HG03039 (cell line): Measurements from ENCODE around the gene TCP11L2.
"Not testable (repeated sequence)": the region's sequence is repeated elsewhere in the genome, so short reads cannot be mapped to it uniquely, and the experiment has no call there.

Source experiments
- ATAC-seq: cut with Tn5 transposase; IDR thresholded peaks from one replicate; pipeline ENCODE4 v1.9.1; 2021; ENCODE audit warnings: mild to moderate bottlenecking, moderate library complexity; ENCODE audit not compliant: unreplicated experiment

The TCP11L2 gene

DNA sequence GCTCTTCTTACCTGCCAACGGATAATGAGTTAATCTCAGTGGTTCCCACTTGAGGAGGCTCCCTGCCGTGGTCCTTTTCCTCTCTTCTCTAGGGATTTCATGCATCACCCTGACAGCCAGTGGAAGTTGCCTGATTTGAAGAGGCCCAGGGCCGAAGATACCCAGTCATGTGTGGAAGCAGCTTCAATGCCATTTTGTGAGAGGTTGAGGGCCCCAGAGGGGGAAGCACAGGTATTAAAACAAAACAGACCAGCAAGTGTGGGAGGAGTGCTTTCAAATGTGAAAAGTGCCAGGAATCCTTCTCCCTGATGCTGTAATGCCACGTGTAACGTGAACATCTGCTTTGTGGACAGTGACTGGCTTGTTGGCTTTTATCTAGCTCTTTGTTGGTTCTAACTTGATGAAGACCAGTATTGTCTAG is 1.5 kb downstream of the TCP11L2 start:
- ATAC-seq, result no peak

DNA sequence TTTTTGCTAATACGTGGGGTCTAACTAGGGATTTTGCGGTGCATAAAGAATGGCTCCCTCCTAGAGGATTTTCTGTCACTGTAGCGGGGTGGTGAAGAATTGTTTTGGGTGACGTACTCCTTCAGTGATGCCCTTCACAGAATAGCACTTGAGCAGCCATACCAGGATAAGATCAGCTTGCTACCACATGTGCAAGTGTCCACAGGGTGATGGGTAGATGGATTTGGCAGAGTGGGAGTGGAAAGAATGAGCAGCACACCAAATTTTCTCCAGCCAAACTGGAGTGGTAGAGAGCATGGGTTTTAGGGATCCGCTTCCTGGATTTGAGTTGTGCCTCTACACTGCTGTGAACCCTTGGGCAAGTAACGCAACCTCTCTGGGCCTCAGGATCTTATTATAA is 2.3 kb downstream of the TCP11L2 start:
- no peak for ATAC-seq

DNA sequence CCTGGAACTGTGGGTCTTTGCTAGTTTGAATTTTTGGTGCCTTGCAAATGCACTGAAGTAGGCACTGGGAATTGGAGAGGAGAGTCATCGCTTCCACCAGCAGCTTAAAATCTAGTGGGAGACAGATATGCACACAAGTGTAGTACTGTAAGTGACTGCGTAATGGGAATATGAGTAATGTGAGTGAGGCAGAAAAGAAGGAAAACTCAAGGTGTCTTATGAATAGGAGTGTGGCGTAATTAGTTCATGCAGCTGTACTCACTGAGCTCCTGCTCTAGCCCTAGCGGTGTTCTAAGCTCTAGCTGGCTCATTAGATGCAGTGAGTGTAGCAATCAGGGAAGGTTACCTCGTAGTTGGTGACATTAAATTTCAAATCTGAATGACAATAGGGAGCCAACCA is 2.8 kb downstream of the TCP11L2 start:
- no peak for ATAC-seq

DNA sequence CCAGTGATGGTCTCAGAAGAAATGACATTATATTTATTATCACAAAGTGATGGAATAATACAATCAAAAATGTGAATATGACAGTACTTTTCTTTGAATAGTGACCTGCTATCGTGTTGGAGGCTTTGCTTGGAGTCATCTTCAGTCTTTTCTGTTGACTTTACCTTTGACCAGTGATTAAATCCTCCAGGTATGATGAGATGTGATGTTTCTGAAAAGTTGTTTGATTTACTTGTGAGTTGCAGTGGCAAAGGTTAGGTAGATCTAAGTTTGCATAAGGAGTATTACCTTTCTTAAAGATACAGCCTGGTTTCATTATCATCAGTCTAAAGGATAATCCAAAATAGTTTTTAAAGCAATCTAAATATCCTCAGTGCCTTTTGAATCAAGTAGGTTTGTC is 4.6 kb downstream of the TCP11L2 start:
- no peak for ATAC-seq

- no peak for ATAC-seq
These were observed 5.6 kb downstream of the TCP11L2 start for GRCh38 chr12:106308121-106308520.

DNA sequence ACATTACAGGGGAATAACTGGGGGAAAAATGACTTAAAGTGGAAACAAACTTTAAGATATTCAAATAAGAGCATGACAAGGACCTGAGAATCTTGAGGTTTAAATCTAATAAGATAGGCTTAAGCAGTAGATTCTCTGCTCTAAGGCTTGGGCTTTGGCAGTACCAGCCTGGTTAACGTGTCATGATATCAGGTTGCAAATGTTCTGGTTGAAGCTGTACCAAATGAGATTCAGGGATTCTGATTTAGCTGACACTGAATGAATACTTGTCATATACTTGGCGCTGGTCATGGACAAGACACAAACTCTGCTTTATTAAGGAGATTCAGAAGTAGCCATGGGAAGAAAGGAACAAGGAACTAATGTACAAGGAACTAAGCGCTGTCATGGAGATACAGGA is 6.1 kb downstream of the TCP11L2 start:
- ATAC-seq, result no peak

- ATAC-seq, result no peak
These were observed 7.4 kb downstream of the TCP11L2 start for GRCh38 chr12:106309671-106310505.

DNA sequence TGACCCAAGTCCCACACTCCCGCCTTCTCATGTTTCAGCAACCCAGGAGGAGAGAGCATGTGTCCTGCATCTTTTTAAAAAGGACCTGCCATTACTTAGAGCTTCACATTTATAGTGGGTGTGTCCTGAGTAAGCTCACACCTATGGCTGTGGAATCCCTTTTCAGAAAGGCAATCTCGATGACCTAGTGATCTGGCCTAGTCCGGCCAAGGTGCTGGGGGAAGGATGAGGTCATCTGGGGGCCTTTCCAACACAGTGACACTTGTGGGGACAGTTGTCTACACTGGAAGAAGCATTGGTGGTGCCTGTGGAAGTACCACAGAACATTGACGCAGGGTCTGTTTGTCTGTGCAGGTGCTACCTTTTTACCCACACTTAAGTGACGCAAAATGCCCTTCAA is 8.2 kb downstream of the TCP11L2 start:
- ATAC-seq, result no peak

DNA sequence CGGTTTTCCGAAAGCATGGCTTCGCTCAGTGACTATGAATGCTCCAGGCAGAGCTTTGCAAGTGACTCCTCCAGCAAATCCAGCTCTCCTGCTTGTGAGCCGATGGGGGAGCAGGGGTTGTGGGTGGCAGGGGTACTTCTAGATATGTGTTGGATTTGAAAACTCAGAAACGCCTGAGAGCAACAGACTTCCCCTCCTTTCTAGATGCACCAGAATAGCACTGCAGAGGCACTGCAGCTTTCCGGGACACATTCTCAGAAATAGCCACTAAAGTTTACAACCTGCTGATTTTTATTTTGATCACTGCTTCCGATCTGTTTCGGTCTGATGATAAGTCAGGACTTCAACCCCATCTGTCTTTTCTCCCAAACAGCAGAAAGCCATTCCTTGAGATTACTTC is 8.6 kb downstream of the TCP11L2 start:
- no peak for ATAC-seq

- not testable (repeated sequence) for ATAC-seq
These were observed 10.9 kb downstream of the TCP11L2 start for GRCh38 chr12:106313413-106313812.

- ATAC-seq, result no peak
These were observed 13.0 kb downstream of the TCP11L2 start for GRCh38 chr12:106315523-106315922.

DNA sequence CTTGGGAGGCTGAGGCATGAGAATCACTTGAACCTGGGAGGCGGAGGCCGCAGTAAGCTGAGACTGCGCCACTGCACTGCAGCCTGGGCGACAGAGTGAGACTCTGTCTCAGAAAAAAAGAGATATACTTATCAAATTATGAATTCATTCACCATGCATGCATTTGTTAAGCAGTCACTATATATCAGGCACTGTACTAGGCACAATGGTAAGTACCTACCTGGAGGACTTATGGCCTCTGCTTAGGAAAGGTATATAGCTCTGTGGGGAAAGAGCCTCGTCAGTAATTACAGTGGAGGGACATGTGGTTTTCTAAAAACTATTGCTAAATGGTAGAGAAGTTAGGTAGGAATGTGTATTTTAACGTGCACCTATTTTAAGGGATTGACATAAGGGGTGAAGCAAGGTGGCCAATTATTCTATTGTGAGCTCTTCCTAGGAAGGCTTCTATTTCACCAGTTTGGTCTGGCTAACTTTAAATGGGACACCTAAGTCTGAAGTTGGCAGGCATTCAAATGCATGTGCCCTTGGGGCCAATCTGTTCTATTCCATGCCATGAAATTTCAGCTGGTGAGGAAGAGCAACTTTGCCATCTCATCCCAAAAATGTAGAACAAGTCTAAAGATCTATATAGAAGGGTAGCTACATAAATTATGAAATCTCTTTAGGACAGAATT is 15.0 kb downstream of the TCP11L2 start:
- no peak for ATAC-seq

DNA sequence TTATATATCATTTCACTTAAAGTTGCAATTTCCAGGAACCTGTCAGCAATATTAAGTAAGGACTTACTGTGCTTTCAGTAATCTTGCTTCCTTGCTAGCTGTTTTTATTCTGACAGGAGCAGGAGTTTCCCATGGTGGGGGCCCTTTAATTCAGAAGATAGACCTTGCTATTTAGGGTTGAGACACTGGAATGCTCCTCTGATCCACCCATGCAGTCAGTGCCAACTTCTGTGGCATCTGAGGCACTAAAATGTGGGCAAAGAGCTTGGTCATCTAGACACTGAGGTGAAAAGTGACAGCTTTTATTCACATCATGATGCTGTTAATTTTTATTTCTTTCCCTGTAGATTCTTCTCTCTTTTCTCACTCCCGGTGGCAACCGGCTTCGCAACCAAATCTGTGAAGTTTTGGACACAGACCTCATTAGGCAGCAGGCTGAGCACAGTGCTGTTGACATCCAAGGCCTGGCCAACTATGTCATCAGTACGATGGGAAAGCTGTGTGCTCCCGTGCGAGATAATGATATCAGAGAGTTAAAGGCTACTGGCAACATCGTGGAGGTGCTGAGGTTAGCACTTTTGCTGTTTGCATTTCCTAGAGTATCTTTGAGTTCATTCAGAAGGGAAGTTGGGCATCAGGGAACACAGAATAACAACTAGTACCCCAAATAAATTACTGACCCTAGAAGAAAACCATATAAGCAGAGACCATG is 18.8 kb downstream of the TCP11L2 start:
- ATAC-seq, result no peak

- no peak for ATAC-seq
These were observed 21.0 kb downstream of the TCP11L2 start for GRCh38 chr12:106323537-106323936.

GRCh38 chr12:106327309-106327869 is 24.9 kb downstream of the TCP11L2 start:
- no peak for ATAC-seq

DNA sequence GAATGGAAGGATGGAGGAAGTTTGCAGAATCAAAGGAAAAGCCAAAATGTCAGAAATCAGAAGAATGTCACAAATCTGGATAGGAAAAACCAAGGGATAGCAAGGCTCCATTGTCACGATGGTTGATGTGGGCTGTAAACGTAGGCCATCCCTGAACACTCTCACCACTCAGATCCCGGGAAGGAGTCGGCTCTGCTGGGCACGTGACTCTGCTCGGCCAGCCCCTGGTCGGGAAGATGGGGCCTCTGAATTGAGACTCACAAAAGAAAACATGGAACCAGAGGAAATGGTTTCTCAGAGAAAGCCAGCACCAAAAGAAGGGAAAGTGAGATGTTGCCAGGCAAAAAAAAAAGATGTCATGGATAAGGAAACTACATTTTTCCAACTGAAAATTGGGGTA is 26.2 kb downstream of the TCP11L2 start:
- no peak for ATAC-seq

DNA sequence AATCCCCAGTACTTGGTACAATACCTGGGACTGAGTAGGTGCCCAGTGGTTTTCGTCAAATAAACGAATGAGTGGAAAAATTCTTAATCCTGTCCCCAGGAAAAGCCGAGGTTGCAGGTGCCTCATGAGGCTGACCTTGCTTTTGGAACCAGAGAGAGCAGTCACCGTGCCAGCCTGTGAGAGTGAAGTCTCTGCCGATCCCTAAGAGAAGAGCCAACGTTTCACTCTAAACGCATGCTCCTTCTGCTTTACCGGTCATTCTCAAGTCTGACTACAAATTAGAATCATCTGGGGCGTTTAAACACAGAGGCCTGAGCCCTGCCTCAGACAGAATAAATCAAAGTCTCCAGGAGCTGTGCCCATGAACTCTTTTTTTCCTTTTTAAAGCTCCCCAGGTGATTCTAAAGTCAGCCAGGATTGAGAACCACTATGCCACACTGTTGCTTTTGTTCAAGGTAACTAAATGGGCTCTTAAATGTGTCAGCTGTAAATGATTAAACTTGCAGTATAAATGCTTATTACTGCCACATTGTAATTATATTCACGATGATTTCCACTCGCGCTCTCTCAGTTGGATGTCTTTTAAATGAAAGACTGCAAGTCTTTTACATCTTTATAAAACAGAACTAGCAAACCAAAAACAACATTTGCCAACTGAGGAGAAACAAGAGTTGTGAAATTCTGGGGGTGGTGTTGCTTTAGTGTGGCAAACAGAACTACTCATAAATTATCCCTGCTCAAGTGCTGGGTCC is 26.9 kb downstream of the TCP11L2 start:
- no peak for ATAC-seq

DNA sequence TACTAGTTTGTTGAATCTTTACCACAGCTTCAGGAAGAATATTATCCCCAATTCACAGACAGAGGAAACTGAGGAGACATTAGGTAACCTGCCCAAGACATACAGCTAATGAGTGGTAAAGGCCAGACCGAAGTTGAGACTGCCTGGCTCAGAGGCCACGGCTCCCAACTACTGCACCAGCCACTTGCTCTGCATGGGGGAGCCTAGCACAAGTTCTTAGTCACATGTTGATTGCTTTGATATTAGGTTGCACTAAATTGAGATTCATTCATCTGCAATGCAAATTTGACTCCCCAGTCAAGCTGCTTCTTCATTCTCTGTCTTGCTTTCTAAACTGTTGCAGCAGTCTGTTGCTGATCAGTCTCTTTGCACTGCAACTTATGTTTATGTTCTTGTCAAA is 29.1 kb downstream of the TCP11L2 start:
- no peak for ATAC-seq

- ATAC-seq, result no peak
These were observed 30.0 kb downstream of the TCP11L2 start for GRCh38 chr12:106332536-106332935.

DNA sequence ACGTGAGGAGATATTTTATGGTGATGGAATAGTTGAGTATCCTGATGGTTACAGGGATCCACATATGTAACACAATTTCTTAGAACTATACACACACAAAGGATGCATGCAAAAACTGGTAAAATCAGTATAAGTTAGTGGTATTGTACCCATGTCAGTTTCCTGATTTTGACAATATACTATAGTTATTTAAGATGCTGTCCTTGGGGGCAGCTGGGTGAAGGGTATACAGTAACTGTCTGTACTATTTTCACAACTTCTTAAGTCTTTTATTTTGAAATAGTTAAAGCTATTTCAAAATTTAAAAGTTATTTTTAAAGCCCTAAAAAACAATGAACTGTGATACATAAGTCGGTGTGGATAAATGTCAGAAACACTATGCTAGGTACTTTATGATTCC is 30.5 kb downstream of the TCP11L2 start:
- no peak for ATAC-seq

DNA sequence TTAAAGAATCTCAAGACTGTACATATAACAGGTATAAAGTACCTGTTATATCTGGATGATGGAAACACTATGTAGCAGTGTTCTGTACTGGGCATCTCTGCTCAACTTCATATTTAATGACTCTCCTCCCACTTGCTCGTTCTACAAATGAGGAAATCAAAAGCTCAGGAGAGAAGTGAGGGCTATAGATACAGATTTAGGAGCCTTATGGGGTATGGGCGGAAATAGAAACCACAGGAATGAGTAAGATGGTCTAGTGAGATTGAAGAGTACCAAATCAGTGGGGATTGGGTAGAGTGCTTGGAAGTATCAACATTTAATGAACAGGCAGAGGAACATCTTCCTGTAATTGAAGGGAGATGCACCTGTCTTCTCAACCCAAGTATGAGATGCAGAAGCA is 31.2 kb downstream of the TCP11L2 start:
- no peak for ATAC-seq
